ENCODE results near the gene KRT15.

The KRT15 gene

DNA sequence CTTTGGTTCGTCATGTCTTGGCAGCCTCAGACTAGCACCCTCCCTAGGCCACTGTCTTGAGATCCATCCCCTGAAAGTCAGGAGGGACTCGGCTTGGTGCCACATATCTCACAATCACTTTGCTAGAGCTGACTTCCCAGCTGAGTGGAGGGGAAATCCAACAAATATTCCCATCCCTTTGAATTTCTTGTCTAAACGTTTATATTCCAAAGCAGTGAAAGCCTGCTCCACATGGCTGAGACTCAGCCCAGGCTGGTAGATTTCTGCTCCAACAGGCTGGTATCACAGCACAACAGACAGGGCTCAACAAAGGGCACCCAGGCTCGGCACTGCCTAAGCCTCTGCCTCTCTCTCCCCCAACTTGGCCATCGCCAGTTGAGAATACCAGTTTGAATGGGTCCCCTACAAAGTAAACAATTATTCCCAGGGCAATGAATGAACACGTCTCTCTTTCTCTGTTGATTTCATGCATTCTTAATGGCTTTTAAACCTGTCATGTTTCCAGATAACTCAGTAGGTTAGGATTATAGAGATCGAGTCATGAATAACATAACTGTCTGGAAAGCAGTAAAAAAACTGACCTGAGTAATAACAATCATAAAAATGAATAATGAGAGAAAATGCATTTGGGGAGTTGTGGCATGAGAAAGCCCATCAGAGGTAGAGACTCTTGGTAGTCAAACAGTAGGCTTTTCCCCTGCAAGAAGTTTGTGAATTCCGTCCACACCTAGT, 14.3 kb downstream of the KRT15 start:
- no peak for DNase-seq (ENCODE audit: low read depth)

DNA sequence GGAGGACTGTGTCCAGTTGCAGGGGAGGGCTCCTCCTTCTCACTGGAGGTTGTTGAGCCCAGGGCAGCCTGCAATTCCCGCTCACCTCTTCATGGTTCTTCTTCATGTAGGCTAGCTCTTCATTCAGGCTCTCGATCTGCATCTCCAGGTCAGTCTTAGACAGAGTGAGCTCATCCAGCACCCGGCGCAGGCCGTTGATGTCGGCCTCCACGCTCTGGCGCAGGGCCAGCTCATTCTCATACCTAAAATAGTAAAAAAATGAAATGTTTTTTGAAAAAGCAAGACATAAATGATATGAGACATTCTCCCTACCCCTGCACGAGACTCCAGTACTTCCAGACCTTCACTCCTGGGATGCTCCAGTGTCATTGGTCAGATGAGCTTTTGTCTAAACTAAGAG, 15.5 kb downstream of the KRT15 start:
- no peak for DNase-seq (ENCODE audit: low read depth)

DNA sequence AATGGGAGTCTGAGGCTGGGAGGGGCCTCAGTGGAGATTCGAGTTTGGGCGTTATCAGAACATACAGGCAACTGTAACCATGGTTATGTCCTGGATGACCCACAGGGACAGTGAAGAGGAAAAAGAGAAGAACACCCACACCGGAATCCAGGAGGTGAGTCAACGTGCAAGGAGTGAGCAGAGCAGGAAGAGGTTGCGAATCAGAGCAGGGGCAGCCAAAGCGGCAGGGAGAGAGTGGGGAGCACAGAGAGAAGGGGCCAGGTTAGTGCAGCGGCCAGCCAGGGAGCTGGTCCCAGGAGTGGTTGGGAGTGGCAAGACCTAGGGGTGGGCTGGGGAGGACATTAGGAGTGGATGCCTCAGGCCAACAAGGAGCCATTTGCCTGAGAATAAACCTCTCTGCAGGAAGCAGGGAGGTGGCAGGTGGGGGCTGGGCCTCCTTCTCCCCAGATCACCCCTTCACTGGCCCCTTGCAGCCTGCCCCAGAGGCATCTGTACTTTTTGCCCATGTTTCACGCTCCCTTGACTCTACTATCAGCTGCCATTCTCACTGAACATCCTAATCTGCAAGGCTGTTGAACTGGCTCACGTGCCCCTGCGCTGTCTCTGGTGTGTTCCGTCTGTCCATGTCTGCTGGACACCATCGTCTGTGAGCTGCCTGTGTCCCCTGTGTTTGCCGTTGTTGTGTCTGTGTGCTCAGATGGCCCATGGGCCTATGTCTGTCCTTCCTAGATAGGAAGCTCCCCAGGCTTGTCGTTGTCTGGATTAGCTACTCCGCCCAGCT, 18.4 kb downstream of the KRT15 start:
- DNase-seq (ENCODE audit: low read depth) = peak; percentile 39

DNA sequence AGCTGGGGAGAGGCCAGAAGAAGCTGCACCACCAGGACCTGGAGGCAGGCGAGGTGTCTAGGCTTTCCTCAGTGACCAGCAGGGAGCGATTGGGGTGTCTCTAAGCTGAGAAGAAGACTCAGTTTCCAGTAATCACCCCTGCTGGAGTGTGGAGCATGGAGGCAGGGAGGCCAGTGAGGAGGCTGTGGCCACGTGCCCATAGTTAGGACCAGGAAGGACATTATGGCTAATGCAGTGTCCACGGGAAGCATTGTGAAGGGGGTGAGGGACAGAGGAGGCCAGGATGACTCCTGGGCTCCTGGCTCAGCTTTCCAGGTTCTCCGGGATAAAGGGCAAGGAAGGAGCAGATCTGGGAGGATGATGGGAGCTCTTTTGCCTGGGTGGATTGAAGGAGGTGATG, 19.0 kb downstream of the KRT15 start:
- DNase-seq (ENCODE audit: low read depth) = no peak

DNA sequence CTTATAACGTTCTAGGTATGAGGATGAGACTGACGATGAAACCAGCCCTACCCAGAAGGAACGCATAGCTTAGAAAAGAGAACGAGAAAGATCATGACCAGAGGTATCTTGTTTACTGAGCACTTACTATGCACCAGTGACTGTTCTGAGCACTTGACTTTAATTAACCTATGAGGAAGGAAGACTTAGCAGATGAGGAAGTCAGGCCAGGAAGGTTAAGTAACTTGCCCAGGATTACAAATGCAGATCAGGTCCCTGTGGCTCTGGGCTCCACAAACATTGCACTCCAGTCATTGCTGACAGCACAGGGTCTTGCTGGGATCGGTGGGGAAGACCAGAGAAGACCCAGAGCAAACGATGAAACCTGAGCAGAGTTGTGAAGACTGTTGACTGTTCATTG, 20.4 kb downstream of the KRT15 start:
- no peak for DNase-seq (ENCODE audit: low read depth)

DNA sequence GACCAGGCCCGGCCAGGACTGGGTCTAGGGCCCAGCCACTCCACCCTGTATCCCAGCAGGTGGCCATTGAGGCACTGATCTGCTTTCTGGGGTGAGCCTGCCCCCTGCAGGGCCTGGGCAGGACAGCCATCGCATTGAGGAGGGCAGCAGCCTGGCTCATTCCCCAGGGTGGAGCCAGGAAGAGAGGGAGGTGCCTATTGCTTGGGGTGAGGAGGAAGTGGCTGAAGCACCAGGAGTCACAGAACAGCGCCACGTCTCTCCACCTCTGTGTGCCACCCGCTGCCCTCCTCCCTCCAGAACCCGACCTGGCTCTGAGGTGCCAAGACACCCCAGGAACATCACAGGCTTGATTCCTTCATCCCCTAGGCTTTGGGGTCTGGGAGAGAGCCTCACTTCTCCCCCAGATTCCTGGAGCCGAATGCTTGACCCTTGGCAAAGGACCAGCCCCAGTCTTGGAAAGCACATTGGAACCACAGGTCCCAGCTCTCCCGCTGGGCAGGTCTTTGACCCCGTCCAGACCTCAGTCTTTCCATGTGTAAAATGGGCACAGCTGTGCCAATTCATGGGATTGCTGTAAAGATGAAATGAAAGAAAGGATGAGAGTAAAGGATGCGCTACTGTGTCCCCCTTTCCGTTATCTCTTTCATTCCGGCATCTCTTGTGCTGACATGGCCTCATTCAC, 21.7 kb downstream of the KRT15 start:
- peak; percentile 55 for DNase-seq (ENCODE audit: low read depth)

DNA sequence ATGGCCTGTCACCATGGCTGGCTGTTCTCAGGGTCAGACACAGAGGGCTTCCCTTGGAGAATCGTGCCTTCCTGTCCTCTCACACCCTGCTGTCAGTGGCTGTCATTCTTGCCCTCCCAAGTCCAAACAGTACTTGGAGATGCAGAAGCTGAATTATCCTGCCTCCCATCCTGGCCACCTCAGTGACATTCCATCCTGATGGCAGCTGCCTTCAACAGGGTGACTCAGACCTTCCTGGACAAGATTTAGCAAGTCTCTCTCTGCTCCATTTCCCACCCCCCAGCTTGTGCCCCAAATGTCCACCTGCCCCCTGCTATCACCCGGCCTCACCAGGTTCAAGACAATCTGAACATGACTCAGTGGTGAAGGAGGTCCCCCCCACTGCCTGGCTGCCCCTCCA, 24.2 kb downstream of the KRT15 start:
- no peak for DNase-seq (ENCODE audit: low read depth)

DNA sequence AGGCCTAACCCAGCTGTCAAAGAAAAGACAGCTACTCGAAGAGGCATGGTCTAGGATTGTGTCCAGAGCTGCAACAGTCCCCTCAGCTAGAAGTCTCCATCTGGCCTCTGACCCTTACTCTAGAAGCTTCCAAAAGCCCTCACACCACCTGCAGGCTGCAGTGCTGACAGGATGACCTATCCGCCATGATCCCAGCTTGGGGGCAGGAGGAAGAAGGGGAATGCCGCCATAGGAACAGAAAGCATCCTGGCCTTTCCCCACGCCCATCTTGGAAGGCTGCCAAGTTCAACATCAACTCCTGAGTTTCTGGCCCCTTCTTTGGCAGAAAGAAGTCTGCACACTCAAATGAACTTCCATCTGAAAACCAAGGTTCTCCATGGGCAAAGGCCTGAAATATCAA, 25.9 kb downstream of the KRT15 start:
- no peak for DNase-seq (ENCODE audit: low read depth)

DNA sequence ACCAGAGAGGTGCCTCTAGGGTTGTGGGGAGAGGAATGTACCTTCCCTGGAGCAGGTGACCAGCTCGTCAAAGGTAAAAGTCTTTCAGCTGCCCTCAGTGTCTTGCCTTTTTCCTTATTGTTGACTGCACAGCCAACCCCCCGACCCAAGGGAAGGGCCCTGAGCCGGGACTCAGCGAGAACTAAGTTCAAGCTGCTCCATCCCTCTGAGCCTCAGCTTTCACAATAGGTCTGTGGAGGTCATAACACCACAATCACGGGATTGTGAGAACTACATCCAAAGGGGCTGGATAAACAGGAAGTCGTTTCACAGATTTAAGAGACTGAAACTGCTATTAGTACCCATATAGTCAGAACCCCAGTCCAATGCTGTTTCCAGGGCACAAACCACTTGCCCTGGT, 26.3 kb downstream of the KRT15 start:
- no peak for DNase-seq (ENCODE audit: low read depth)

DNA sequence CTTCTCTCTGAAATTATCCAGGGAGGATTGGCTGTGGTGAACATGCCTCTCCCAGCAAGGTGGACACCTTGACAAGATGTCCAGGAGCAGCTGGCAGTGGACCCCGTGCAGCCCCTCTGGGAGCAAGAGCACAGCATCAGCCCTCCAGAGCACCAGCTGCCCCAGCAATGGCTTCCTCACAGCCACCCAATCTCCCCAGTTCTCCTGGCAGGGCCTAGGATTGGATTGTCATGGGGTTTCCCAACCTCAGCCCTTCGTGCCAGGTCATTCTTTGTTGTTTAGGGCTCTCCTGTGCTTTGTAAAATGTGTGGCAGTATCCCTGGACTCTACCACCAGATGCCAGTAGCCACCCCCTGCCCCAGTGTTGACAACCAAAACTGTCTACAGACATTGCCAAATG, 27.2 kb downstream of the KRT15 start:
- DNase-seq (ENCODE audit: low read depth) = no peak

DNA sequence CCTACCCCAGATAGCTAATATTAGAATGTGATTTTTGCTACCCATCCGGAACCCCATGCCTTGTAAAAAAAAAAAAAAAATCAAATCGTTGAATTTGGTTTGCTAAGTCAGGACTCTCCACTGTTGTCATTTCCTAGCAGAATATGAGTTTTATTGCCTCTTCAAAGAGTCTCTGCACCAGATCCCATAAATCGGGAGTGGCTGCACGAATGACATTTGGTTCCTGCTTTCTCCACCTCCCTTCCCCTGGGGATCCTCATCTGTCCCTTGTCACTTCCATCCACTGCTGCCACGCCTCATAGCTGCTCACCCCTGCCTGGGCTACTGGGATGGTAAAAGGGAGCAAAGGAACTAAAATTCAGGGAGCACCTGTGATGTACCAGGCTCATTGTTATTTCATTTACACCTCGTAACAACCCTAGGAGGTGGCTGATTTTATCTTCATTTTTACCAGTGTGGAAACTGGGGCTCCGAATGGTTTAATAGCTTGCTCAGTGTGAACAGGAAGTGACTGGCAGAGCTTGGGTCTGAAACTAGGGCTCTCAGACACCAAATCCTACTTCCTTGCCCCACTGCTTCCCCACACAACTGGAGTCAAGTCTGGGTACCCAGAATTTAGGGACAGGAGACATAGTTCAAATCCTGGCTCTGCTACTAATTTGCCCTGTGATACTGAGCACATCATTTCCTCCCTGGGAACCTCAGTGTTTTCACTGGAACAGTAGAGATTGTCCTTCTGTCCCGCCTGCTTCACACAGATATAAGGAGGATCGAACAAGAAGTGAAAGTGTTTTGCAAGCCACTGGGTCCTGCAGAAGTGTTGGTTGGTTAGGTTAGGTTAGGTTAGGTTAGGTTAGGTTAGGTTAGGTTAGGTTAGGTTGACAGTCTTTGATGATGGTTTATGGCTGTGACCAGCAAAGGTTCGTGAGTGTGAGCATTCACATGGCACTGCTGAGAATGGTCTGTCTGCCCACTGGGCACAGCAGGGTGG, 28.4 kb downstream of the KRT15 start:
- DNase-seq (ENCODE audit: low read depth) = no peak

DNA sequence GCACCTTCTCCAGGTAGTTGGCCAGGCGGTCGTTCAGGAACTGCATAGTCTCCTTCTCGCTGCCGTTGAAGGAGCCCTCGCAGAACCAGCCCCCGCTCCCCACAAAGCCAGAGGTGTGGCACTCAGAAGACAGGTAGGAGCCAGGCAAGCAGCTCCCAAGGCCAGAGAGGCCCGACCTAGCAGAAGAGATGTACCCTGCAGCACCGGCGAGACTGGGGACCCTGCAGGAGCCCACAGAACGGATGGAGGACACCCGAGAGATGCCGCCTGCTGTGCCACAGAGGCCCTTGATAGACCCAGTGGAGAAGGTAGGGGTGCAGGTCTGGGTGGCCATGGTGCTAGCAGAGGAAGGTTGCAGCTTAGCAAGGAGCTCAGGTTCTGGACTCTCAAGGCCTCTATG, 29.2 kb downstream of the KRT15 start, which contains the start of gene KRT36:
TSS of gene KRT36 (minus strand) at position 380 of the 400 bp plus-strand sequence. CDS start at position 334, 46 bp downstream.
- DNase-seq (ENCODE audit: low read depth) = no peak

DNA sequence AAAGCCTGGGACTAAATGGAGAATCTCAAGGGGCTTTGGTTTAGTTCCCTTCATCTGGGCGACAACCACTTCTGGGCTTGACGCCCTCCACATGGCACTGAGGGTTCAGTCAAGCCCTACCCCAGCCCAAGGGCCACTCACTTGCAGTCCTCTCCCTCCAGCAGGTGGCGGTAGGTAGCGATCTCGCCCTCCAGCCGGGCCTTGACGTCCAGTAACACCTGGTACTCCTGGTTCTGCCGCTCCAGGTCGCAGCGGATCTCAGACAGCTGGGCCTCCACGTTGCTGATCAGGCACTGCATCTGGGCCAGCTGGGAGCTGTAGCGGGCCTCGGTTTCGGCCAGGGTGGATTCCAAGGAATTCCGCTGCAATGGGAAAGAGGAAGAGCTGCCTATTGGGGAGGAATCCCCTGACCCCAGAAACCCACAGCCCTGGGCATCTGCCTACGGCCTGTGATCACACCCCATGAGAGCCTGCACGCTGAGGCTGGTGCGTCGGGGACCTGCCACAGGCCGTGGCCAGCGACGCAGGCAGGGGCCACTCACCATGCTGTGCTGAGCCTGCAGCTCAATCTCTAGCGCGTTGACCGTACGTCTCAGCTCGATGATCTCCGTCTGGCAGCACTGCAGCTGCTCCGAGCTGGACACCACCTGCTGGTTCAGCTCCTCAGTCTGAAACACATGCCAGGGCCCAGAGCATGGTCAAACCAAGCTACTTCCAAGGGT, 31.7 kb downstream of the KRT15 start:
- DNase-seq (ENCODE audit: low read depth) = no peak

DNA sequence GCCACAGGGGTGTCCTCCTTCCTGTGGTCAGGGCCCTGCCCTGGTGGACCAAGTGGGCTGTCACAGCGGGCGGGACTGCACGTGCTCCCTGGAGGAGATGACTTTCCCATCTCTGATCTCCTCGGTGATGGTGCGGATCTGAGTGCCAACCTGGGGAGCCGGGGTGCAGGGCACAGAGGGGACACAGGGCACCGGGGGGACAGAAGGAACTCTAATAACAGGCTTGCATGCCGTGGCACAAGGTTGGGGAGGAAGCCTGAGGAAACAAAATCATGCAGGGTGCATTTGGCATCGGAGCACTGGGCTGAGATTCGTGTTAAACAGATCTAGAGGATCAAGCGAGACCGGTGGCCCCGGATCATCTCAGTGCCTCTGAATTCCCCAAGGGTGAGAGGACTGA, 32.4 kb downstream of the KRT15 start:
- DNase-seq (ENCODE audit: low read depth) = no peak

DNA sequence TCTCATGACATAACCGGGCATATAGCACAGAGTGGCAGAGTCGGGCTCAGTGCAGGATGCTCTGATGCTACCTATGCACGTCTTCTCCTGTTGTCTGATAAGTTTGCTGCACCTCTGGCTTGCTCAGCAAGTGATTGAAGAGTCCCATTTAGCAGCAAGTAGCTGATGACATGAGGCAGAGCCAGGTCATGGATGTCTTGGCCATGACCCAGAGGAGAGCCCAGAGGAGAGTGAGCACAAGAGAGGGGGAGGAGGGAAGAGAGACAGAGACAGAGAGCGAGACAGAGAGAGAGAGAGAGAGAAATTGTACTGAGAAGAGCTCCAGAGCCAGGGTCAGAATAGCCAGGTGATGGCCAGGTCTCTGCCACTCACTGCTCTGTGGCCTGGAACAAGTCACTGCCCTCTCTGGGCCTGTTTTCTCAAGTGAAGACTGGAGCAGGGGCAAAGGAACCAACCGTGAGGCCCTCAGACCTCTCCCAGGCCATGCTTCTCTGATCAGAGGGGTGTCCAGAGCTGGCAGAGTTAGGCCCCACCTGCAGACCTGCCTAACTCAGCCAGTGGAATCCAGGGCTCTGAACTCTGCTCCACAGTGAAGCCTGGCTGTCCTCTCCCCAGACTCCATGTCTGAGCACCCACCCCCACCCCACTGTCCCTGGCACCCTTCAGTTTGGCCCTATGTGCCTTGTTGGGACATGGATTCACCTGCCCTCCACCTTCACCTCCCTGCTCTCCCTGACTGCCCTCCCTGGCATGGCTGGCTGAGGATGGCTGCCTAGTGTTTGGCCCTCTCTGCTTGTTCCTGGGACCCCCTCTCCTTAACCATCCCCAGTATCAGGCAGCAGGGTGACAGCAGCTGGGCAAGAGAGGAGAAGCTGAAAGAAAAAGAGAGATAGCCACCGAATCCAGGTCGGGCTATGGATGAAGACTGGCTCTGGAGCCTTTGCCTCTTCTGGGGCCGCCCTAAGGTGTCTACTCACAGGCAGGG, 33.5 kb downstream of the KRT15 start:
- no peak for DNase-seq (ENCODE audit: low read depth)

DNA sequence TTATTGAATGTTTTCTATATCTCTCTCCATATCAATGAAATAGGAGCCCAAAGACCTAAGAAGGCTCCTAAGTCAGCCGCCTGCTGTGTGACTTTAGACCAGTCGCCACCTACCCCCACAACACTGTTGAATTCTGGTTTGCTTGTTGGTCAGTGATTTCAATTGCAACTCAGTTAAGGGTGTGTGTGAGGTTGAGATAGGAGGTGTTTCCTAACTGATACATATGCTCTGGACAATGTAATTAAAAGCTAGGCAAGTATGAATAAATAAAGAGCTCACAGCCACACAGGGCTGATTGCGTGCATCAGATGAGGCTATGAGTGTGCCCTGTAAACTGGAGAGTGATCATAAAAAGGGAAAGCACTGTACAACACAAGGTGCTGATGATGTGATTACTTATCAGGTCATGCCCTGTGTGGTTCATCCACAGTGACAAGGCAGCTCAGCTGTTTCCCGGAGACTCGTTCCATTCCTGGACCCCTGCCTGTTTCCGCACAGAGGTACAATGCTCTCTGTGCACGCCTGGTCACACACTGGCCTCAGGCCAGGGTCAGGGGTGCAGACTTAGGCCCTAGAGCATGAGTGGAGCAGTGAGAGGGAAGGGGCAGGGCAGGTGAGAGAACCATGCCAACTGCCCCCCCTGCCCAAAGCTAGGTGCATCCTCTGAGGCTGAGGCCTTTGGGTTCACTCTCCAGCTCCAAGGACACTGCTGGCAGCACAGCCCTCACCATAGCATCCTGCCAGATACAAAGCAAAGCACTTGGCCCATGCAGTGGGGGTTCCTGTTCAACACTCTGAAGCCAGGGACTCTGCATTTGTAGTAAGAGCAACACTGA, 34.5 kb downstream of the KRT15 start:
- DNase-seq (ENCODE audit: low read depth) = no peak

DNA sequence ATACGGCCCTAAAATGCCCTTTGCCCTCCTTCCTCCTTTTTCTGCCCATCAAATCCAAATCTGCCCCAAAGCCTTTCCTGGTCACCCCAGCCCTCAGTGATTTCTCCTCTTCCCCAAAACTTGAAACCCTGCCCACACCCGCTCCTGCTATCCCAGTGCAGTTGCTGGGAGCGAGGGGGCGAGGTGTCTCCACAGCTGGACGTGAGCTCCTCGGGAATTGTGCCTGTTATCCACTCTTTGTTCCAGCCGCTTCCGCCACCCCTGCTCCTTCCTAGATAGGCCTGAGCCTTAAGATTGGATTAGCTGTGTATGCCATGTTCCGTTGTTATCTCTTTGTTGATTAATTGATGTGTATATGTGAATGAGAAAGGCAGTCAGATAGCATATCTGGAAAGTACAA, 35.2 kb downstream of the KRT15 start:
- no peak for DNase-seq (ENCODE audit: low read depth)

DNA sequence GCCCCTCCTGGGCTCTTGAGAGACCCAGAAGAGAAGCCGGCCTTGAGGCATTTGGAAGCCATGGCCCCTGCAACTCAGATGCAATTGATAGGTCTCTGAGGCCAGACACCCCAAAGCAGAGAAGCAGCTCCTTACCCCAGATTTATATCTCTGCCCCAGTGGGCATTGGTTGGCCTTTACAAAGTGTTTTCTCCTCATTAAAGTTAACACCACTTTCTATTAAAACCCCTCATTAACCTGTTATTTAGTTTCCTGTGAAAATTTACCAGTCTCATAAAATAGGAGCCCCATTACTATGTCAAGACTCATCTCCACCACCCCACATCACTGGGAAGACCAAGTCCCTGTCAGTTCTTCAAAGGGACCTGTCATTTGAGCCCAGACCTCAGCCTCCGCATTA, 37.7 kb downstream of the KRT15 start, which contains the start of gene KRT35:
TSS of gene KRT35 (minus strand) at position 116 of the 400 bp plus-strand sequence. CDS start at position 62, 54 bp downstream.
- DNase-seq (ENCODE audit: low read depth) = no peak

DNA sequence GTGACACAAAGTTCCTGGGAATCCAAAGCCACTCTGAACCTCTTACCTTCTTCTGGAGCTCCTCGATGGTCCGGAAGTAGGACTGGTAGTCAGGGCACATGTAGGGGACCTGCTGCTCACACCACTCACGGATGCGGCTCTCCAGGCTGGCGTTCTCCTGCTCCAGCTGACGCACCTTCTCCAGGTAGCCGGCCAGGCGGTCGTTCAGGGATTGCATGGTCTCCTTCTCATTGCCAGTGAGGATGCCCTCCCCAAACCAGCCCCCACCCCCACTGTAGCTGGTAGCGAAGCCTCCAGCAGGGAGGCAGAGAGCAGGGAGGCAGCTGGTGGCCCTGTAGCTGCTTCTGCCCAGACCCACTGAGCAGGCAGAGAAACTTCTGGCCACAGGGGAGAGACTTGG, 38.1 kb downstream of the KRT15 start:
- no peak for DNase-seq (ENCODE audit: low read depth)

Data from stromal cell of bone marrow (primary cell).